ENCODE data around the gene GIGYF1. TPM values are rescaled to one million over a fixed set of nuclear protein-coding genes. Genes with fewer than 3 reads are reported as not detected.

Gene GIGYF1
- total and polyA plus RNA-seq, 2 experiments from 2014 or later = 13.2 to 17.6 TPM

- Histone ChIP-seq H3K27ac (no peak overlapping the region), H4K20me1 (ENCODE audit: insufficient read depth, poor library complexity, severe bottlenecking) (peaks cover 40% of the 10 kb centered on the region), H3K4me2 (no peak overlapping the region), H3K4me3 (no peak overlapping the region), H3K27me3 (no peaks in the 10 kb centered on the region), H3K36me3 (replicated peaks; ENCODE audit: insufficient read depth, low read depth) (no peaks in the 10 kb centered on the region), H2AFZ (no peak overlapping the region), H3K79me2 (peaks cover 29% of the 10 kb centered on the region), H3K4me1 (ENCODE audit: insufficient read depth) (peaks cover 20% of the 10 kb centered on the region), H3K9me2 (replicated peaks; ENCODE audit: insufficient read depth) (no peaks in the 10 kb centered on the region), H3K9me3 (ENCODE audit: low read depth) (no peaks in the 10 kb centered on the region)
- DNase-seq (ENCODE audit: low spot score) = peak; percentile 10
- 96% methylated on average over 18 of the region's 18 CpGs for WGBS (ENCODE audit: low lambda C conversion rate, missing lambda C conversion rate)
- TF ChIP-seq EZH2phosphoT487 (IDR thresholded peaks at IDR 0.05; ENCODE audit: low read depth, severe bottlenecking, unreplicated experiment) (no peak), CTCF (IDR thresholded peaks at IDR 0.05; ENCODE audit: poor library complexity) (no peak), EZH2 (IDR thresholded peaks at IDR 0.05; ENCODE audit: borderline replicate concordance) (no peak)
These were observed 13.3 kb downstream of the GIGYF1 start for GRCh38 chr7:100680576-100681271.

DNA sequence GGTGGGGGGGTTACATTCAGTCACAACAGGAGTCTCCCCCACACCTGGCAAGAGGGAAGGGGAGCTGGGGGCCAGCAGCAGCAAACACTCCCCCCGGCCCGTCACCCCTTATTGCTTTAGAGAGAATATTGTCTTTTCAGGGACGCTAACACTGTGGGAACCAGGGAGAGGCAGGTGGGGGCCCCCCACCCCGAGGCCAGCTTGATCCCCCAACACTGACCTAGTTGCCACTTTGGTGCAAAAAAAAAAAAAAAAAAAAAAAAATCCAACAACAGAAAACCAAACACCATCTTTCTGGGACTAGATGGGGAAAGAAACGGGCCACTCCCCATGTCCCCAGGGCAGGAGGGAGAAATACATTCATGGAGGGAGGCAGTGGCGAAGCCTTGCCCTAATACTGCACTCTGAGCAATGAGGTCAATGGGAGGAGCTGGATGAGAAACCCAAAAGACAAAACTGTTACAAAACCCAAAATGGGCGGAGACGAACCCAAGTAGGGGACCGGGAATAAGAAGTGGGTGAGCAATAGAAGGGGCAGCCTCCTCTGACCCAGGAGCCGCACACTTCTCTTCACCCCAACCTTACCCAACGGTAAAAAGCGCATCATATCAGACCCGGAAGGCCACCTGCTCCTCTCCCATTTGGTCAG, 14.0 kb downstream of the GIGYF1 start:
- TF ChIP-seq EZH2phosphoT487 (IDR thresholded peaks at IDR 0.05; ENCODE audit: low read depth, severe bottlenecking, unreplicated experiment) = no peak
- no peak for TF ChIP-seq CTCF (IDR thresholded peaks at IDR 0.05; ENCODE audit: poor library complexity)
- TF ChIP-seq EZH2 (IDR thresholded peaks at IDR 0.05; ENCODE audit: borderline replicate concordance) = no peak
- H4K20me1 ChIP-seq (ENCODE audit: insufficient read depth, poor library complexity, severe bottlenecking) = peaks cover 47% of the 10 kb centered on the region
- no peaks in the 10 kb centered on the region for H3K36me3 ChIP-seq (replicated peaks; ENCODE audit: insufficient read depth, low read depth)

GRCh38 chr7:100679129-100679926, 14.7 kb downstream of the GIGYF1 start:
- H4K20me1 ChIP-seq (ENCODE audit: insufficient read depth, poor library complexity, severe bottlenecking) = peaks cover 54% of the 10 kb centered on the region

More for the DNA sequence above, 14.0 kb downstream of the GIGYF1 start:
- H3K79me2 ChIP-seq = peaks cover 36% of the 10 kb centered on the region
- H3K4me1 ChIP-seq (ENCODE audit: insufficient read depth) = peaks cover 20% of the 10 kb centered on the region
- no peak for DNase-seq (ENCODE audit: low spot score)
- H3K27me3 ChIP-seq = no peaks in the 10 kb centered on the region
- H3K27ac ChIP-seq = no peak overlapping the region
- H3K4me3 ChIP-seq = no peak overlapping the region
- H3K9me2 ChIP-seq (replicated peaks; ENCODE audit: insufficient read depth) = no peaks in the 10 kb centered on the region
- no peak overlapping the region for H3K4me2 ChIP-seq
- 91% methylated on average over 13 of the region's 13 CpGs for WGBS (ENCODE audit: low lambda C conversion rate, missing lambda C conversion rate)
- no peaks in the 10 kb centered on the region for H3K9me3 ChIP-seq (ENCODE audit: low read depth)
- no peak overlapping the region for H2AFZ ChIP-seq

More at GRCh38 chr7:100679129-100679926, 14.7 kb downstream of the GIGYF1 start:
- H3K9me2 ChIP-seq (replicated peaks; ENCODE audit: insufficient read depth) = no peaks in the 10 kb centered on the region
- DNase-seq (ENCODE audit: low spot score) = peak; percentile 26
- peaks cover 20% of the 10 kb centered on the region for H3K4me1 ChIP-seq (ENCODE audit: insufficient read depth)
- peaks cover 42% of the 10 kb centered on the region for H3K79me2 ChIP-seq
- no peaks in the 10 kb centered on the region for H3K9me3 ChIP-seq (ENCODE audit: low read depth)
- H2AFZ ChIP-seq = no peak overlapping the region
- TF ChIP-seq EZH2phosphoT487 (IDR thresholded peaks at IDR 0.05; ENCODE audit: low read depth, severe bottlenecking, unreplicated experiment) = no peak
- TF ChIP-seq CTCF (IDR thresholded peaks at IDR 0.05; ENCODE audit: poor library complexity) = no peak
- H3K4me2 ChIP-seq = no peak overlapping the region
- peak overlapping the region; percentile 53 for H3K27ac ChIP-seq
- H3K36me3 ChIP-seq (replicated peaks; ENCODE audit: insufficient read depth, low read depth) = no peaks in the 10 kb centered on the region
- WGBS (ENCODE audit: low lambda C conversion rate, missing lambda C conversion rate) = 79% methylated on average over 12 of the region's 13 CpGs
- H3K27me3 ChIP-seq = no peaks in the 10 kb centered on the region
- no peak overlapping the region for H3K4me3 ChIP-seq

All from hepatocyte (in vitro differentiated cells).